ENCODE measurements around the gene DDX10. TPM values are rescaled to one million over a fixed set of nuclear protein-coding genes. Genes with fewer than 3 reads are reported as not detected.

The DDX10 gene
- total RNA-seq, 2 donors from 2014 or later, result 18.5 to 33.1 TPM

DNA sequence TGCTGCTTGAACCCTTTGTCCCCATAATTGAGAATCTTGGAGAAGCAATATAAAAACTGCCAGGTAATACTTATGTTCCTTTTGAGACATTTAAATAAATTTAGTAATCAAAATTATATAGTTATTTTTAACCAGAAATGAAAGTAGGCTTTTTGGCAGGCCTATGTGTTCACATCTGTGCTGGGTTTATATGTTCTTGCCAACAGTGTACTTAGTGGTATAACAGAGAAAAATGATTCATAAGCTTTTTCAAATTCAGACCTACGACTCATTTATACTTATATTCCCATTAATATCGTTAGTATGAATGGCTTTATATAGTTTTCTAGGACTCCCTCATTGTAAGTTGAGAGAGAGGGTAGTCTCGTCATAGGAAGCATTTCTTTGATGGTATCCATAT is 79.0 kb downstream of the DDX10 start:
- DNase-seq (ENCODE audit: low spot score), result no peak
- no peak overlapping the region for H3K27ac ChIP-seq
- H3K9me3 ChIP-seq, result no peaks in the 10 kb centered on the region
- no peaks in the 10 kb centered on the region for H3K4me1 ChIP-seq (replicated peaks)
- 74% methylated on average over 3 of the region's 3 CpGs for WGBS
- intact Hi-C loops (cut with DNase I), result no loop called here
- H3K27me3 ChIP-seq (replicated peaks; ENCODE audit: insufficient read depth), result no peaks in the 10 kb centered on the region
- TF ChIP-seq POLR2AphosphoS5 (IDR thresholded peaks at IDR 0.05), result no peak
- TF ChIP-seq, protein P1, sequence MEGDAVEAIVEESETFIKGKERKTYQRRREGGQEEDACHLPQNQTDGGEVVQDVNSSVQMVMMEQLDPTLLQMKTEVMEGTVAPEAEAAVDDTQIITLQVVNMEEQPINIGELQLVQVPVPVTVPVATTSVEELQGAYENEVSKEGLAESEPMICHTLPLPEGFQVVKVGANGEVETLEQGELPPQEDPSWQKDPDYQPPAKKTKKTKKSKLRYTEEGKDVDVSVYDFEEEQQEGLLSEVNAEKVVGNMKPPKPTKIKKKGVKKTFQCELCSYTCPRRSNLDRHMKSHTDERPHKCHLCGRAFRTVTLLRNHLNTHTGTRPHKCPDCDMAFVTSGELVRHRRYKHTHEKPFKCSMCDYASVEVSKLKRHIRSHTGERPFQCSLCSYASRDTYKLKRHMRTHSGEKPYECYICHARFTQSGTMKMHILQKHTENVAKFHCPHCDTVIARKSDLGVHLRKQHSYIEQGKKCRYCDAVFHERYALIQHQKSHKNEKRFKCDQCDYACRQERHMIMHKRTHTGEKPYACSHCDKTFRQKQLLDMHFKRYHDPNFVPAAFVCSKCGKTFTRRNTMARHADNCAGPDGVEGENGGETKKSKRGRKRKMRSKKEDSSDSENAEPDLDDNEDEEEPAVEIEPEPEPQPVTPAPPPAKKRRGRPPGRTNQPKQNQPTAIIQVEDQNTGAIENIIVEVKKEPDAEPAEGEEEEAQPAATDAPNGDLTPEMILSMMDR (IDR thresholded peaks at IDR 0.05), result no peak
- no peak for TF ChIP-seq POLR2A (IDR thresholded peaks at IDR 0.05)
- no peak overlapping the region for H3K4me3 ChIP-seq
- H3K36me3 ChIP-seq, result no peaks in the 10 kb centered on the region

DNA sequence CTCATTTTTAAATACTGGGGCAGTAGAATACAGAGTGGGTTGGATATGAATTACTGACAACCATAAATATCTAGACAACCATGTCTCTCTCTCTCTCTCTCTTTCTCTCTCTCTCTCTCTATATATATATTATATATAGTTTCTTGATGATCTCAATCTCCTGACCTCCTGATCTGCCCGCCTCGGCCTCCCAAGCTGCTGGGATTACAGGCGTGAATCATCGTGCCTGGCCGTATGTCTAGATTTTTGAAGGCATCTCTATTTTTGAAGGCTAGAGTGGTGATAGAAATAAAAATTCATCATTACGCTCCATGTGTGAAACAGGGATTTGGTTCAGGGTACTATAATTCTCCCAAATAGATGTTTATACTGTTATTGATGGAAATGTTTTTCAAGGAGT is 84.1 kb downstream of the DDX10 start:
- TF ChIP-seq, protein P1 (IDR thresholded peaks at IDR 0.05), result no peak
- TF ChIP-seq POLR2AphosphoS5 (IDR thresholded peaks at IDR 0.05) (no peak), POLR2A (IDR thresholded peaks at IDR 0.05) (no peak)
- intact Hi-C loops (cut with DNase I), result no loop called here
- WGBS, result 99% methylated on average over 6 of the region's 6 CpGs

DNA sequence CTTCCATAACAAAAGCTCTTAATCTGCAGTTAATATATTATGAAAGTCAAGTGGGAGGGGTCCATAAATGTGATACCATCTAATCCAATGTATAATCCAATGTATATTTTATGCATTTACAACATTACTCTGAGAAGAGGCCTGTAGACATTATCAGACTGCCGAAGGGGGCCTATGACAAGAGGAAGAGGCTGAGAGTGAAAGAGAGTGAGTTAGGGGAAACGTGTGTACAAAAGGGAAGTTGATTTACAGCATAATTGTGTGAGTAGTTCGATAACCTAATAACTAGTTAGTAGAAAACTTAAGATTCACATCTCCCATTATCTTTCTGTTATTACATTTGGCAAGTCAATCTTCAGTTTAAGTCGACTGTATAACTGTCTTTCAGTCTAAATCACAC is 86.6 kb downstream of the DDX10 start:
- no peaks in the 10 kb centered on the region for H3K36me3 ChIP-seq
- no peaks in the 10 kb centered on the region for H3K9me3 ChIP-seq
- H3K27ac ChIP-seq, result no peak overlapping the region
- DNase-seq (ENCODE audit: low spot score), result no peak
- H3K27me3 ChIP-seq (replicated peaks; ENCODE audit: insufficient read depth), result no peaks in the 10 kb centered on the region
- intact Hi-C loops (cut with DNase I), result no loop called here
- H3K4me1 ChIP-seq (replicated peaks), result no peaks in the 10 kb centered on the region
- no peak for TF ChIP-seq POLR2AphosphoS5 (IDR thresholded peaks at IDR 0.05)
- TF ChIP-seq POLR2A (IDR thresholded peaks at IDR 0.05), result no peak
- TF ChIP-seq, protein P1 (IDR thresholded peaks at IDR 0.05), result no peak
- H3K4me3 ChIP-seq, result no peak overlapping the region
- WGBS, result 83% methylated on average over 4 of the region's 4 CpGs

More for the DNA sequence above, 84.1 kb downstream of the DDX10 start:
- Histone ChIP-seq H3K27me3 (replicated peaks; ENCODE audit: insufficient read depth) (no peaks in the 10 kb centered on the region), H3K4me1 (replicated peaks) (no peaks in the 10 kb centered on the region), H3K36me3 (no peaks in the 10 kb centered on the region), H3K4me3 (no peak overlapping the region), H3K27ac (no peak overlapping the region), H3K9me3 (no peaks in the 10 kb centered on the region)
- DNase-seq (ENCODE audit: low spot score), result no peak

DNA sequence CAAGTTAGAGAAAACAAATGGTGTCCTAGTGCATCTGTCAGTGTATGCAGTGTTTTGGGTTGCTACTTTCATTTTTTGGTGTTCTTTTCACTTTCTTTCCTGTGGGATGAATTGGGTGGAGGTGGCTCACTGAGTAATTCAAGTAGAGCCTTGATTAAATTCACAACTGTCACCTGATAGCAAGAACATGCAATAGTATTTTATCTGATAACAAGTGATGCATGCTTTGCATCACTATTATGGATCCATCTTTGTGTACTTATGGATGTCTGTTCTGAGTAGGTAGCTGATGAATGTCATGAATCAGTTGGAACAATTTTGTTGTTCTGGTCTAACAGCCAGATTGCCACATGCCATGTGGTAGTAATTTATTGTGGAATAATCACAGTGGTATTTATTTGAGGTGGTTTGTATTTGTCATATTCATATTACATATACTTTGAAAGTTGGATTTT is 87.5 kb downstream of the DDX10 start:
- no peaks in the 10 kb centered on the region for H3K27me3 ChIP-seq (replicated peaks; ENCODE audit: insufficient read depth)
- TF ChIP-seq POLR2A (IDR thresholded peaks at IDR 0.05) (no peak), POLR2AphosphoS5 (IDR thresholded peaks at IDR 0.05) (no peak)
- TF ChIP-seq, protein P1 (IDR thresholded peaks at IDR 0.05), result no peak
- no peak for DNase-seq (ENCODE audit: low spot score)
- H3K36me3 ChIP-seq, result no peaks in the 10 kb centered on the region
- H3K9me3 ChIP-seq, result no peaks in the 10 kb centered on the region
- no peak overlapping the region for H3K4me3 ChIP-seq
- no peaks in the 10 kb centered on the region for H3K4me1 ChIP-seq (replicated peaks)
- H3K27ac ChIP-seq, result no peak overlapping the region
- intact Hi-C loops (cut with DNase I), result no loop called here

DNA sequence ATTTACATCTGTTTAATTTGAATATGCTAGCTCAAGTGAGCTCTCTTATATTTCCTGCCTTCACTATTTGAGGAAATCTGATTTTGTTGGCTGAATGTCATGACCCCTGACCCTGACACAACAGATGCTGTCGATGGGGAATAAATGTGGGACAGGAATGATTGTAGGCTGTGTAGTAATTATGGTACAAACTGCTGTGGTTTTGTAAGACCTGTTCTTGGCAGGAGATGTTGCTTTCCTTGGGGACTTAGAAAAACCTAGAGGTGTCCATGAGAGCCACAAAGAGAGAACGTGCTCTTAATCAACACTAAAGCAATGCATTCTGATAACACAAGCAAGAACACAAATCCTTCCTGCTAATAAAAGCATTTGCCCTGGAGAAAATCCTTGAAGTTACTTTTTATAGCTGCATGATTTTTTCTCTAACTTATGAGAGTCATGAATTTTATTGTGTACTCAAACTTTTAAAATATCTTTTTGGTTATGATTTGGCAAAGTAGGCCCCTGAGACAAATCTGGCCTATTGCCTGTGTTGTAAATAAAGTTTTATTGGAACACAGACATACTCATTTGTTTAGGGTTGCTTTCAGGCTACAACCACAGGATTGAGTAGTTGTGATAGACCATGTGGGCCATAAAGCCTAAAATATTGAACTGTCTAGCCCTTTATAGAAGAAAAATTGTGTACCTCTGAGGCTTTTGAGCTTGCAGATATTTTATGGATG is 90.2 kb downstream of the DDX10 start:
- DNase-seq (ENCODE audit: low spot score), result no peak
- intact Hi-C loops (cut with DNase I), result no loop called here
- Histone ChIP-seq H3K4me3 (no peak overlapping the region), H3K27me3 (replicated peaks; ENCODE audit: insufficient read depth) (no peaks in the 10 kb centered on the region), H3K9me3 (no peaks in the 10 kb centered on the region), H3K27ac (no peak overlapping the region), H3K4me1 (replicated peaks) (no peaks in the 10 kb centered on the region), H3K36me3 (no peaks in the 10 kb centered on the region)
- TF ChIP-seq, protein P1 (IDR thresholded peaks at IDR 0.05), result no peak
- no peak for TF ChIP-seq POLR2A (IDR thresholded peaks at IDR 0.05)
- TF ChIP-seq POLR2AphosphoS5 (IDR thresholded peaks at IDR 0.05), result no peak
- 15% methylated on average over 2 of the region's 2 CpGs for WGBS
